PC-3 (cell line): ENCODE results near the gene COLEC12. TPM values are rescaled to one million over a fixed set of nuclear protein-coding genes. Genes with fewer than 3 reads are reported as not detected.

Source experiments
- ATAC-seq: fragments of 200-7000 bp; cut with Tn5 transposase; 2 replicates; pipeline ENCODE4 v1.9.1; 2020; ENCODE audit warnings: mild to moderate bottlenecking, moderate library complexity
- BruUV-seq: library from RNA; stranded (reverse); fragments of 400-500 nt; replicated peaks from 2 replicates; lab custom pipeline; 2021; lab: Mats Ljungman, UMichigan
- CTCF ChIA-PET: fragments of 300-600 bp; sonication (Branson Sonifier 250); formaldehyde crosslinking; loops from one replicate; lab custom pipeline; 2022; ENCODE audit warnings: antibody characterized with exemption; lab: Charles Lee
- POLR2A ChIA-PET: fragments of 300-600 bp; sonication (Branson Sonifier 250); formaldehyde crosslinking; loops from one replicate; lab custom pipeline; 2022; ENCODE audit warnings: antibody characterized with exemption; ENCODE audit not compliant: unreplicated experiment; lab: Charles Lee
- DNase-seq: peaks from one replicate; pipeline ENCODE4 v3.0.0-alpha.2; 2015
- H2AFZ ChIP-seq: fragments of 300-600 bp; sonication (generic); 2 replicates; pipeline ENCODE4 v1.6.0; 2016; ENCODE audit warnings: antibody characterized with exemption, low read length
- H3F3A ChIP-seq: fragments of 300-600 bp; sonication (generic); one replicate; pipeline ENCODE4 v1.6.0; 2017; ENCODE audit warnings: antibody characterized with exemption, low read length, control low read depth, mild to moderate bottlenecking; ENCODE audit not compliant: unreplicated experiment
- H3K27ac ChIP-seq: fragments of 300-600 bp; sonication (generic); 2 replicates; pipeline ENCODE4 v1.5.1; 2016; ENCODE audit warnings: mild to moderate bottlenecking, low read length
- H3K27me3 ChIP-seq: fragments of 300-600 bp; sonication (generic); 2 replicates; pipeline ENCODE4 v1.6.1; 2016; ENCODE audit warnings: low read length, mixed read lengths
- H3K36me3 ChIP-seq: fragments of 300-600 bp; sonication (generic); 2 replicates; pipeline ENCODE4 v1.6.1; 2016; ENCODE audit warnings: low read depth, mixed run types, low read length, mixed read lengths
- H3K4me1 ChIP-seq: fragments of 300-600 bp; sonication (generic); 2 replicates; pipeline ENCODE4 v1.5.1; 2016; ENCODE audit warnings: low read length; ENCODE audit not compliant: insufficient read depth
- H3K4me2 ChIP-seq: fragments of 300-600 bp; sonication (generic); 2 replicates; pipeline ENCODE4 v1.6.0; 2016; ENCODE audit warnings: low read length
- H3K4me3 ChIP-seq: fragments of 300-600 bp; sonication (generic); 2 replicates; pipeline ENCODE4 v1.5.1; 2016; ENCODE audit warnings: mild to moderate bottlenecking, low read length, mixed read lengths
- H3K79me2 ChIP-seq: fragments of 300-600 bp; sonication (generic); 2 replicates; pipeline ENCODE4 v1.6.1; 2017; ENCODE audit warnings: low read length, mixed read lengths
- H3K9ac ChIP-seq: fragments of 300-600 bp; sonication (generic); 2 replicates; pipeline ENCODE4 v1.6.0; 2016; ENCODE audit warnings: mild to moderate bottlenecking, low read length
- H3K9me2 ChIP-seq: fragments of 300-600 bp; sonication (generic); replicated peaks from 2 replicates; pipeline ENCODE4 v1.6.1; 2016; ENCODE audit warnings: mixed run types, low read length, mixed read lengths
- H3K9me3 ChIP-seq: fragments of 300-600 bp; sonication (generic); 2 replicates; pipeline ENCODE4 v1.6.1; 2016; ENCODE audit warnings: low read length, mixed read lengths
- H4K20me1 ChIP-seq: fragments of 300-600 bp; sonication (generic); 2 replicates; pipeline ENCODE4 v1.6.1; 2016; ENCODE audit warnings: low read length, mixed read lengths
- CTCF ChIP-seq: fragments of 300-600 bp; sonication (generic); conservative IDR thresholded peaks from 2 replicates; pipeline ENCODE4 v1.5.1; 2017; ENCODE audit warnings: antibody characterized with exemption, low read depth, mild to moderate bottlenecking, low read length
- EZH2 ChIP-seq: fragments of 300-600 bp; sonication (generic); IDR thresholded peaks from one replicate; pipeline ENCODE4 v1.6.1; 2017; ENCODE audit warnings: antibody characterized with exemption, mild to moderate bottlenecking, low read length; ENCODE audit not compliant: unreplicated experiment
- EZH2phosphoT487 ChIP-seq: fragments of 300-600 bp; sonication (generic); IDR thresholded peaks from 2 replicates; pipeline ENCODE4 v1.6.1; 2018; ENCODE audit warnings: mild to moderate bottlenecking, antibody characterized with exemption, low read length, borderline replicate concordance
- intact Hi-C: fragments of 100-400 bp; cut with micrococcal nuclease; formaldehyde crosslinking; loops from 2 replicates; pipeline ENCODE4 v1.9.0; 2023
- total RNA-seq: library from RNA; depleted of rRNA; stranded (reverse); fragments of >200 nt; gene quantifications from 2 replicates; pipeline ENCODE4 v1.2.3, GENCODE V29; 2014

The COLEC12 gene
- total RNA-seq, 1 experiment from 2014 or later: 0.04 TPM

GRCh38 chr18:335733-336132, 164.8 kb downstream of the COLEC12 start:
- no TSS peak for BruUV-seq
- intact Hi-C loops: no loop called here

GRCh38 chr18:334575-335132, 165.8 kb downstream of the COLEC12 start:
- DNase-seq: no peak
- Histone ChIP-seq H3K79me2 (no peaks in the 10 kb centered on the region), H3K4me2 (no peak overlapping the region), H3K9me3 (no peaks in the 10 kb centered on the region), H3K36me3 (no peaks in the 10 kb centered on the region), H3K9ac (no peak overlapping the region), H3K9me2 (no peaks in the 10 kb centered on the region), H2AFZ (no peak overlapping the region), H3K27ac (no peak overlapping the region), H3K4me3 (no peak overlapping the region), H3K27me3 (peaks cover 52% of the 10 kb centered on the region), H3K4me1 (no peaks in the 10 kb centered on the region), H3F3A (no peaks in the 10 kb centered on the region), H4K20me1 (no peaks in the 10 kb centered on the region)
- intact Hi-C loops: no loop called here
- ATAC-seq: no peak
- TF ChIP-seq EZH2phosphoT487 (no peak), EZH2 (no peak), CTCF (no peak)
- BruUV-seq: no TSS peak
- POLR2A ChIA-PET: no interaction called here
- CTCF ChIA-PET: no interaction called here

More at GRCh38 chr18:335733-336132, 164.8 kb downstream of the COLEC12 start:
- Histone ChIP-seq H3K9me3 (no peaks in the 10 kb centered on the region), H3K9ac (no peak overlapping the region), H3K4me3 (no peak overlapping the region), H3K79me2 (no peaks in the 10 kb centered on the region), H3K27ac (no peak overlapping the region), H4K20me1 (no peaks in the 10 kb centered on the region), H3K27me3 (peaks cover 53% of the 10 kb centered on the region), H3K9me2 (no peaks in the 10 kb centered on the region), H3K36me3 (no peaks in the 10 kb centered on the region), H2AFZ (no peak overlapping the region), H3K4me1 (no peaks in the 10 kb centered on the region), H3K4me2 (no peak overlapping the region), H3F3A (no peaks in the 10 kb centered on the region)
- POLR2A ChIA-PET: no interaction called here
- no peak for TF ChIP-seq EZH2
- no peak for TF ChIP-seq EZH2phosphoT487
- TF ChIP-seq CTCF: no peak
- CTCF ChIA-PET: no interaction called here
- ATAC-seq: no peak
- DNase-seq: peak; percentile 13

GRCh38 chr18:332721-333510, 167.6 kb downstream of the COLEC12 start:
- CTCF ChIA-PET: no interaction called here
- Histone ChIP-seq H2AFZ (no peak overlapping the region), H3K4me3 (no peak overlapping the region), H3K9me2 (no peaks in the 10 kb centered on the region), H4K20me1 (no peaks in the 10 kb centered on the region), H3K36me3 (no peaks in the 10 kb centered on the region), H3K27ac (no peak overlapping the region), H3K27me3 (peaks cover 52% of the 10 kb centered on the region), H3K4me1 (no peaks in the 10 kb centered on the region), H3K9ac (no peak overlapping the region), H3K4me2 (no peak overlapping the region), H3K79me2 (no peaks in the 10 kb centered on the region), H3F3A (no peaks in the 10 kb centered on the region), H3K9me3 (no peaks in the 10 kb centered on the region)
- intact Hi-C loops: no loop called here
- no peak for ATAC-seq
- DNase-seq: no peak
- no peak for TF ChIP-seq CTCF
- TF ChIP-seq EZH2: no peak
- no peak for TF ChIP-seq EZH2phosphoT487
- POLR2A ChIA-PET: no interaction called here
- BruUV-seq: no TSS peak
